Dendritic cell treated with granulocyte-macrophage colony-stimulating factor and Interleukin-4, amounts not matched to agents 40 ng/mL and 50 ng/mL, for 4 days (primary cell): ENCODE measurements around the gene HIRA.
"Not testable (repeated sequence)": the region's sequence is repeated elsewhere in the genome, so short reads cannot be mapped to it uniquely, and the experiment has no call there.

ENCODE experiments used
- H3K27ac Mint-ChIP-seq: one replicate; pipeline ENCODE4 v1.8.0; 2022; ENCODE audit warnings: mild to moderate bottlenecking, mixed read lengths
- H3K27me3 Mint-ChIP-seq: one replicate; pipeline ENCODE4 v1.8.0; 2022; ENCODE audit warnings: mild to moderate bottlenecking, mixed read lengths
- H3K36me3 Mint-ChIP-seq: one replicate; pipeline ENCODE4 v1.8.0; 2022; ENCODE audit warnings: low read depth, mixed read lengths
- H3K4me1 Mint-ChIP-seq: one replicate; pipeline ENCODE4 v1.8.0; 2022; ENCODE audit warnings: low read depth, mixed read lengths
- H3K4me3 Mint-ChIP-seq: one replicate; pipeline ENCODE4 v1.8.0; 2022; ENCODE audit warnings: mild to moderate bottlenecking, moderate library complexity, mixed read lengths
- H3K9me3 Mint-ChIP-seq: one replicate; pipeline ENCODE4 v1.8.0; 2022; ENCODE audit warnings: mixed read lengths
- intact Hi-C: fragments of 100-400 bp; cut with micrococcal nuclease; formaldehyde crosslinking; loops from one replicate; pipeline ENCODE4 v1.15.0; 2022

HIRA gene

DNA sequence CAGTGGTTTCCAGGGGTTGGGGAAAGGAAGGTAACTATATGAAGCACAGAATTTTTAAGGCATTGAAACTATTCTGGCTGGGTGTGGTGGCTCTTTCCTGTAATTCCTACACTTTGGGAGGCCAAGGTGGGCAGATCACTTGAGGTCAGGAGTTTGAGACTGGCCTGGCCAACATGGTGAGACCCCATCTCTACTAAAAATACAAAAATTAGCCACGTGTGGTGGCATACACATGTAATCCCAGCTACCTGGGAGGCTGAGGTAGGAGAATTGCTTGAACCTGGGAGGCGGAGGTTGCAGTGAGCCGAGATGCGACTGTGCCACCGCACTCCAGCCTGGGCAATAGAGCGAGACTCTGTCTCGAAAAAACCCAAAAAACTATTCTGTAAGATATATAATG, 68.0 kb downstream of the HIRA start:
- H3K4me1 Mint-ChIP-seq, H3K4me3 Mint-ChIP-seq, H3K27me3 Mint-ChIP-seq, intact Hi-C loops, H3K9me3 Mint-ChIP-seq, H3K27ac Mint-ChIP-seq: not testable (repeated sequence)
- peaks cover 94% of the 10 kb centered on the region for H3K36me3 Mint-ChIP-seq

GRCh38 chr22:19361501-19362103, 69.9 kb downstream of the HIRA start:
- no peaks in the 10 kb centered on the region for H3K4me1 Mint-ChIP-seq
- intact Hi-C loops = no loop called here
- H3K27ac Mint-ChIP-seq = no peak overlapping the region
- no peaks in the 10 kb centered on the region for H3K27me3 Mint-ChIP-seq
- H3K36me3 Mint-ChIP-seq = peaks cover 98% of the 10 kb centered on the region
- H3K4me3 Mint-ChIP-seq = no peak overlapping the region
- no peaks in the 10 kb centered on the region for H3K9me3 Mint-ChIP-seq

- H3K27ac Mint-ChIP-seq = no peak overlapping the region
- H3K36me3 Mint-ChIP-seq = peaks cover 98% of the 10 kb centered on the region
- intact Hi-C loops = no loop called here
- no peaks in the 10 kb centered on the region for H3K27me3 Mint-ChIP-seq
- no peaks in the 10 kb centered on the region for H3K9me3 Mint-ChIP-seq
- H3K4me1 Mint-ChIP-seq = no peaks in the 10 kb centered on the region
- no peak overlapping the region for H3K4me3 Mint-ChIP-seq
Observed at GRCh38 chr22:19360862-19361261, 70.7 kb downstream of the HIRA start.

DNA sequence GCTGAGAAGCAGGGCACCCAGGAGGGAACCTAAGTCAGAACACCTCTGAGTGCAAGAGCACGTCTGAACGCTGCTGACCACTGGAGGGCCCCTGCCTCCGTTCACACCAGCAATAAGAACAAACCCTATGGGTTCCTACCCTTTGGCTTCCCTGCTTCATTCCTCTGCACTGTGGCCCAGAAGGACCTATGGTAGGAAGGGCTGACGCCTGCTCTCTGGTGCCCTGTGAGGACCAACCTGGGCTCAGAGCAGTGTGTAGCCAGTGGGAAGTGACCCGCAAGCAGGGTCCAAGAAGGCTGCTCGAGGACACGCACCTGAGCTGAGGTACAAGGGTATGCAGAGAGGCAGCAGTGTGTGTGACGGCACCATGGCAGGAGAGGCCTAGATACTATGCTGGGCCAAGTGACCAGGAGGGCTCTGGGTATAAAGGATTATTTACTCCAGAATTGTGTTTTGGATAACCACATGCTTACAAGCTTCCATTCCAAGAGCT, 71.2 kb downstream of the HIRA start:
- no peaks in the 10 kb centered on the region for H3K9me3 Mint-ChIP-seq
- intact Hi-C loops = no loop called here
- H3K4me3 Mint-ChIP-seq = no peak overlapping the region
- H3K4me1 Mint-ChIP-seq = no peaks in the 10 kb centered on the region
- H3K27me3 Mint-ChIP-seq = no peaks in the 10 kb centered on the region
- peaks cover 99% of the 10 kb centered on the region for H3K36me3 Mint-ChIP-seq
- H3K27ac Mint-ChIP-seq = no peak overlapping the region

DNA sequence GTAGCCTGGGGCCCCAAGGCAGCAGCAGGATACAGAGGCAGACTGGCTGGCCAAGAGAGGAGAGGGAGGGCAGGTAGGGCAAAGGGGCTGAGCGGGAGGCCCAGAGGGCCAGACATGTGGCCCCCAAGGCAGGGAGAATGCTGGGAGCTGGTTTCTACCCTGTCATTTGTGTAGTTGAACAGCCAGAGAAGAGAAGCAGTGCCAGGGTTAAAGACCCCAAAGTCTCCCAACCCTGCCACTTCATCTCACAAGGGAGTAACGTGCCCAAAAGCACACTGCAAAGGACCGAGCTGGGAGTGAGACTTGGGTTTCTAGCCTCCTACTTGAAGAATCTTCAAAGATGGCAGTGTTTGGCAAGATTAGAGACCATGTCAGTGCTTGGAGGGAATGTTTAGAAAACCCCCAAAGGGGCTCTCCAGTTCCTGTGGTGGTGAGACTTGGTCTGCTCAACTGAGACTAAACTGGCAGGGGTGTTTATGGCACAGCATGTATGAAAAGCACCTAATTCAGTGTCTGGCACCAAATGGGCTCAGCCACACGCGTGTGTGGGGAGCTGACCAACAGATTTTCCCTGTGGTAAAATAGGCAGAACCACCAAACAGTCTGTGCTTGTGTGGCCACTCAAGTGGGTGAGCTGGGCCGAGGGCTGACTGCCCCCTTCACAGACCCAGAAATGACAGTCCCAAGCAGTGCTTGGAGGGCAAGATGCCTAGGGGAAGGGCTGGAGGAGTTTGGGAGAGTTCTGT, 71.8 kb downstream of the HIRA start:
- peaks cover 99% of the 10 kb centered on the region for H3K36me3 Mint-ChIP-seq
- no peaks in the 10 kb centered on the region for H3K4me1 Mint-ChIP-seq
- no peak overlapping the region for H3K4me3 Mint-ChIP-seq
- H3K27me3 Mint-ChIP-seq = no peaks in the 10 kb centered on the region
- intact Hi-C loops = no loop called here
- H3K9me3 Mint-ChIP-seq = no peaks in the 10 kb centered on the region
- H3K27ac Mint-ChIP-seq = no peak overlapping the region

DNA sequence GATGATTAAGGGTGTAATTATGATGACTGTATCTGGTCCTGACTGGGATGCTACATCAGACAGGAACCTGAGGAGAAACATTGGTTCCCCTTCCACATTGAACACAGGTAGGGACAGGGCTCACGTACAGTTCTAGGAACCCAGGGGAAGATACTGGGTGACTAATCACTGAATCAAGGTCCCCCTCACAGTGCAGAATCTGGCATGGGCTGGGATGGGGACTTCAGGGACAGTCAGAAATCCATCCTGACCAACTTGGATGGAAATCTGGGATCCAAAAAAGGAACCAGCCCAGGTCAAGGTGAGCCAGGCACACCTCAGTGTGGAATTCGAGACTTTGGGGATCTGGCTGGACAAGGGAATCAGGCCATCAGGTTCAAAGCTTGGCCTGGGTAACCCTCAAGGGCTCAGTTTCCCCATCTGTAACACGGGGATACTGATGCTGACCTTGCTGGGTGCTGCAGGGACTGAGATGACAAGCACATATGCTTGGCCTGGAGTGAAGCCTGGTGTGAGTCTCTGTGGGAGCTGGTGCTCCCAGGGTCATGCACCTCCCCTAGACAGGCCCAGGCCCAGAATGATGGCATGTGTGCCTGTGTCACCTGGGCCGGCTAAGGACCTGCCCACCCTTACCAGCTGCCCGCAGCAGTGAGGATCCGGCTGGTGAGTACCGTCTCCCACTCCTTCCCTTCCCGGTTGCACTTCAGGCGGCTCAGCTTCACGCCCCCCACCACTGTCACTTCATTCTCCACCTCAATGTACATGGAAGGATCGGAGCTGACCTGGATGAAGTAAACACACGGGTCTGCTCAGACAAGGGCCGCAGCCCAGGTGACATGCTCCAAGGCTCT, 72.6 kb downstream of the HIRA start:
- Mint-ChIP-seq H3K27me3 (no peaks in the 10 kb centered on the region), H3K9me3 (no peaks in the 10 kb centered on the region), H3K27ac (no peak overlapping the region), H3K36me3 (peaks cover 99% of the 10 kb centered on the region), H3K4me3 (no peak overlapping the region), H3K4me1 (no peaks in the 10 kb centered on the region)
- intact Hi-C loops = no loop called here

GRCh38 chr22:19358195-19358594, 73.3 kb downstream of the HIRA start:
- no peaks in the 10 kb centered on the region for H3K4me1 Mint-ChIP-seq
- no peak overlapping the region for H3K4me3 Mint-ChIP-seq
- no peaks in the 10 kb centered on the region for H3K9me3 Mint-ChIP-seq
- peaks cover 99% of the 10 kb centered on the region for H3K36me3 Mint-ChIP-seq
- H3K27me3 Mint-ChIP-seq = no peaks in the 10 kb centered on the region
- intact Hi-C loops = no loop called here
- no peak overlapping the region for H3K27ac Mint-ChIP-seq

- Mint-ChIP-seq H3K4me1 (no peaks in the 10 kb centered on the region), H3K27ac (no peak overlapping the region), H3K27me3 (no peaks in the 10 kb centered on the region), H3K4me3 (no peak overlapping the region), H3K36me3 (peaks cover 99% of the 10 kb centered on the region), H3K9me3 (no peaks in the 10 kb centered on the region)
- intact Hi-C loops = no loop called here
Observed at GRCh38 chr22:19357270-19358105, 74.0 kb downstream of the HIRA start.

- no peak overlapping the region for H3K4me3 Mint-ChIP-seq
- H3K27ac Mint-ChIP-seq = no peak overlapping the region
- peaks cover 100% of the 10 kb centered on the region for H3K36me3 Mint-ChIP-seq
- intact Hi-C loops = no loop called here
- H3K9me3 Mint-ChIP-seq = no peaks in the 10 kb centered on the region
- no peaks in the 10 kb centered on the region for H3K4me1 Mint-ChIP-seq
- no peaks in the 10 kb centered on the region for H3K27me3 Mint-ChIP-seq
Observed at GRCh38 chr22:19356708-19357269, 74.7 kb downstream of the HIRA start.

DNA sequence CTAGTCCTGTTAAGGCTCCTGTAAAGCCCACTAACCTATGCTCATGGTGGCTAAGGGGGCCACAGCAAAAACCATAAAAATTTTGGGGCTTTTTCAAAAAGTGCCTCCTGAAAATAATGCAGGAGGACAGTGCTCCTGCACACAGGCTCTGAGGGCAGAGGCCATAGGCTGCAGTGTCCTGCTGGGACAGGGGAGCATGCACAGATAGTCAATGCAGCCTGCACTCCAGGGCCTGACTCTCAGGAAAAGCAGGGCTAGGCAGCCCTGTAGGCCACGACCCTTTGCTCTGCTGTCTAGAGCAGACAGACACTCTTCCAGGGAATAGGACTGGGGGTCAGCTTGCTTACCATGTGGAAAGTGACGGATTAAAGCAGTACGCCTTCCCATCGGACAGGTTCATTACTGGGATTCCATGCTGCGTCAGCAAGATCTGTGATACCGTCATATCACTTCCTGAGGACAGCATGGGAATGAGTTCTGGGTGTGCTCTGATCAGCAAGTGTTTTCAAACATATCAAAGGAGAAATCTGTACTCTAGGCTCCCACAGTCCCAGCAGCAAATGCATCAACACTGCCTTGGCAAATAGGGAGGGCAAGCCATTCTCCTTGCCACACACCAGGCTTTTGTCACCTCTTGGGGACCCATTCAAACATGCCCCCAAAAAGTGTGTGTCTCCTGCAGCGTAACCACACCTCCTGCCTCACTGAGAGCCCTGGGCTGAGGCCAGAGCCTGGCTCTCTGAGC, 75.9 kb downstream of the HIRA start:
- intact Hi-C loops = no loop called here
- no peaks in the 10 kb centered on the region for H3K27me3 Mint-ChIP-seq
- no peak overlapping the region for H3K27ac Mint-ChIP-seq
- peaks cover 100% of the 10 kb centered on the region for H3K36me3 Mint-ChIP-seq
- no peak overlapping the region for H3K4me3 Mint-ChIP-seq
- no peaks in the 10 kb centered on the region for H3K9me3 Mint-ChIP-seq
- H3K4me1 Mint-ChIP-seq = no peaks in the 10 kb centered on the region

GRCh38 chr22:19354201-19354600, 77.3 kb downstream of the HIRA start:
- no peak overlapping the region for H3K27ac Mint-ChIP-seq
- no peaks in the 10 kb centered on the region for H3K4me1 Mint-ChIP-seq
- H3K9me3 Mint-ChIP-seq = no peaks in the 10 kb centered on the region
- peaks cover 100% of the 10 kb centered on the region for H3K36me3 Mint-ChIP-seq
- H3K4me3 Mint-ChIP-seq = no peak overlapping the region
- intact Hi-C loops = no loop called here
- no peaks in the 10 kb centered on the region for H3K27me3 Mint-ChIP-seq

GRCh38 chr22:19353363-19354131, 78.0 kb downstream of the HIRA start:
- Mint-ChIP-seq H3K27me3 (no peaks in the 10 kb centered on the region), H3K4me1 (no peaks in the 10 kb centered on the region), H3K36me3 (peaks cover 100% of the 10 kb centered on the region)

More at GRCh38 chr22:19353363-19354131, 78.0 kb downstream of the HIRA start:
- Mint-ChIP-seq H3K4me3 (no peak overlapping the region), H3K9me3 (no peaks in the 10 kb centered on the region), H3K27ac (no peak overlapping the region)
- intact Hi-C loops = no loop called here
